GM19452 (cell line): ENCODE results near the gene ARHGAP6.
"Not testable (repeated sequence)": the region's sequence is repeated elsewhere in the genome, so short reads cannot be mapped to it uniquely, and the experiment has no call there.

Source experiments
- ATAC-seq: cut with Tn5 transposase; IDR thresholded peaks from one replicate; pipeline ENCODE4 v1.9.1; 2021; ENCODE audit not compliant: unreplicated experiment

The ARHGAP6 gene

GRCh38 chrX:11125060-11125459 lies 540.7 kb downstream of the ARHGAP6 start:
- ATAC-seq: no peak

- ATAC-seq: no peak
These were observed 541.6 kb downstream of the ARHGAP6 start for GRCh38 chrX:11124112-11124511.

GRCh38 chrX:11123087-11123486 lies 542.6 kb downstream of the ARHGAP6 start:
- ATAC-seq: not testable (repeated sequence)

GRCh38 chrX:11119313-11119943 lies 546.3 kb downstream of the ARHGAP6 start:
- no peak for ATAC-seq

- no peak for ATAC-seq
These were observed 548.0 kb downstream of the ARHGAP6 start for GRCh38 chrX:11117745-11118144.

- no peak for ATAC-seq
These were observed 552.0 kb downstream of the ARHGAP6 start for GRCh38 chrX:11113731-11114130.

- ATAC-seq: no peak
These were observed 553.8 kb downstream of the ARHGAP6 start for GRCh38 chrX:11111947-11112346.

- ATAC-seq: peak; percentile 84
These were observed 554.5 kb downstream of the ARHGAP6 start, which contains the start of gene HCCS for GRCh38 chrX:11111037-11111851. Gene HCCS (plus strand): TSS chrX:11111332. CDS start chrX:11112061, 729 bp downstream.

GRCh38 chrX:11109968-11110367 lies 555.8 kb downstream of the ARHGAP6 start:
- ATAC-seq: no peak

- no peak for ATAC-seq
These were observed 557.3 kb downstream of the ARHGAP6 start for GRCh38 chrX:11108253-11108941.

GRCh38 chrX:11105080-11105479 lies 560.6 kb downstream of the ARHGAP6 start:
- no peak for ATAC-seq

GRCh38 chrX:11103751-11104150 lies 562.0 kb downstream of the ARHGAP6 start:
- ATAC-seq: no peak

- no peak for ATAC-seq
These were observed 562.7 kb downstream of the ARHGAP6 start for GRCh38 chrX:11103006-11103405.

- no peak for ATAC-seq
These were observed 565.3 kb downstream of the ARHGAP6 start for GRCh38 chrX:11100281-11101035.

GRCh38 chrX:11099465-11099864 lies 566.3 kb downstream of the ARHGAP6 start:
- ATAC-seq: no peak

- ATAC-seq: no peak
These were observed 567.8 kb downstream of the ARHGAP6 start for GRCh38 chrX:11097933-11098332.

GRCh38 chrX:11089802-11090201 lies 575.9 kb downstream of the ARHGAP6 start:
- no peak for ATAC-seq
